ENCODE results near the gene TRIL. TPM values are rescaled to one million over a fixed set of nuclear protein-coding genes. Genes with fewer than 3 reads are reported as not detected.

Gene TRIL
- polyA plus RNA-seq, 1 donor from 2014 or later, result 1.4 TPM

GRCh38 chr7:28964056-28964455 is 5.9 kb upstream of the TRIL start:
- TF ChIP-seq EZH2 (IDR thresholded peaks at IDR 0.05; ENCODE audit: borderline replicate concordance, insufficient read depth, low read length, poor library complexity, severe bottlenecking) (no peak), RAD21 (conservative IDR thresholded peaks at IDR 0.05) (no peak), REST (IDR thresholded peaks at IDR 0.05; ENCODE audit: borderline replicate concordance) (no peak), POLR2AphosphoS5 (IDR thresholded peaks at IDR 0.05) (no peak), SMC3 (conservative IDR thresholded peaks at IDR 0.05; ENCODE audit: poor library complexity) (no peak), TAF1 (IDR thresholded peaks at IDR 0.05; ENCODE audit: low read depth) (no peak), EP300 (conservative IDR thresholded peaks at IDR 0.05; ENCODE audit: poor library complexity, severe bottlenecking) (no peak), MXI1 (conservative IDR thresholded peaks at IDR 0.05; ENCODE audit: poor library complexity, severe bottlenecking) (no peak)
- TF ChIP-seq, protein P1, sequence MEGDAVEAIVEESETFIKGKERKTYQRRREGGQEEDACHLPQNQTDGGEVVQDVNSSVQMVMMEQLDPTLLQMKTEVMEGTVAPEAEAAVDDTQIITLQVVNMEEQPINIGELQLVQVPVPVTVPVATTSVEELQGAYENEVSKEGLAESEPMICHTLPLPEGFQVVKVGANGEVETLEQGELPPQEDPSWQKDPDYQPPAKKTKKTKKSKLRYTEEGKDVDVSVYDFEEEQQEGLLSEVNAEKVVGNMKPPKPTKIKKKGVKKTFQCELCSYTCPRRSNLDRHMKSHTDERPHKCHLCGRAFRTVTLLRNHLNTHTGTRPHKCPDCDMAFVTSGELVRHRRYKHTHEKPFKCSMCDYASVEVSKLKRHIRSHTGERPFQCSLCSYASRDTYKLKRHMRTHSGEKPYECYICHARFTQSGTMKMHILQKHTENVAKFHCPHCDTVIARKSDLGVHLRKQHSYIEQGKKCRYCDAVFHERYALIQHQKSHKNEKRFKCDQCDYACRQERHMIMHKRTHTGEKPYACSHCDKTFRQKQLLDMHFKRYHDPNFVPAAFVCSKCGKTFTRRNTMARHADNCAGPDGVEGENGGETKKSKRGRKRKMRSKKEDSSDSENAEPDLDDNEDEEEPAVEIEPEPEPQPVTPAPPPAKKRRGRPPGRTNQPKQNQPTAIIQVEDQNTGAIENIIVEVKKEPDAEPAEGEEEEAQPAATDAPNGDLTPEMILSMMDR (IDR thresholded peaks at IDR 0.05; ENCODE audit: poor library complexity, severe bottlenecking), result no peak
- Histone ChIP-seq H4K20me1 (ENCODE audit: insufficient read depth) (no peaks in the 10 kb centered on the region), H3K36me3 (ENCODE audit: insufficient read depth, low read length) (no peaks in the 10 kb centered on the region)

DNA sequence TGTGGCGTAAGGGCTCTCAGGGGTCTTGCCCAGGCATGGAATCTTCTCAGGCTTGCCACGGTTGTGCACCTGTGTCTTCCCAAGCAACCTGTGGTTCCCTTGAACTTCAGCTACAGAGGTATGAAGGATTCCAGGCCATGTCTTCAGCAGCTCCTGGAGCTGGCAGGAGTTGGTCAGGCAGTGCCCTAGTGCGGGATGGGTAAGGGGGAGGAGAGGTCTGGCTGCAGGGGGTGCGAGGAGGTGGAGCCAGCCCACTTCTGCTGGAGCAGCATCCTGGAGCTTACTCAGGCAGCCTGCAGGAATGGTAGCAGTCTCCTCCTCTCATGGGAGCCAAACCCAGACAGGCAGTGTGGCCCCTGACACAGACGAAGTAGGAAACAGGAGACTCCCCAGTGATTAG is 3.8 kb upstream of the TRIL start:
- TF ChIP-seq TAF1 (IDR thresholded peaks at IDR 0.05; ENCODE audit: low read depth) (no peak), SMC3 (conservative IDR thresholded peaks at IDR 0.05; ENCODE audit: poor library complexity) (no peak), EZH2 (IDR thresholded peaks at IDR 0.05; ENCODE audit: borderline replicate concordance, insufficient read depth, low read length, poor library complexity, severe bottlenecking) (no peak), RAD21 (conservative IDR thresholded peaks at IDR 0.05) (no peak)
- TF ChIP-seq, protein P1 (IDR thresholded peaks at IDR 0.05; ENCODE audit: poor library complexity, severe bottlenecking), result no peak
- H3K27me3 ChIP-seq (ENCODE audit: insufficient read depth, low read depth, low read length), result peaks cover 26% of the 10 kb centered on the region
- no peak overlapping the region for H3K27ac ChIP-seq (ENCODE audit: low read length)
- no peaks in the 10 kb centered on the region for H3K9me2 ChIP-seq (ENCODE audit: insufficient read depth, low read length)
- no peak overlapping the region for H3K4me2 ChIP-seq (ENCODE audit: low read length)
- H3K36me3 ChIP-seq (ENCODE audit: insufficient read depth, low read length), result no peaks in the 10 kb centered on the region
- no peaks in the 10 kb centered on the region for H3K9me3 ChIP-seq (ENCODE audit: low read length)
- no peak overlapping the region for H2AFZ ChIP-seq (ENCODE audit: low read depth, low read length)
- H3K9ac ChIP-seq (ENCODE audit: low read length), result no peak overlapping the region
- H4K20me1 ChIP-seq (ENCODE audit: insufficient read depth), result no peaks in the 10 kb centered on the region
- H3F3A ChIP-seq (ENCODE audit: insufficient read depth, low read length, poor library complexity, severe bottlenecking), result no peaks in the 10 kb centered on the region
- H3K4me3 ChIP-seq (ENCODE audit: low read length), result no peak overlapping the region
- H3K79me2 ChIP-seq (replicated peaks; ENCODE audit: insufficient read depth, low read length), result no peaks in the 10 kb centered on the region

More at GRCh38 chr7:28964056-28964455, 5.9 kb upstream of the TRIL start:
- H3K27me3 ChIP-seq (ENCODE audit: insufficient read depth, low read depth, low read length), result peaks cover 5% of the 10 kb centered on the region
- H3K9ac ChIP-seq (ENCODE audit: low read length), result no peak overlapping the region
- H2AFZ ChIP-seq (ENCODE audit: low read depth, low read length), result no peak overlapping the region
- no peaks in the 10 kb centered on the region for H3F3A ChIP-seq (ENCODE audit: insufficient read depth, low read length, poor library complexity, severe bottlenecking)
- H3K9me3 ChIP-seq (ENCODE audit: low read length), result no peaks in the 10 kb centered on the region
- no peak overlapping the region for H3K27ac ChIP-seq (ENCODE audit: low read length)
- no peak overlapping the region for H3K4me3 ChIP-seq (ENCODE audit: low read length)
- H3K9me2 ChIP-seq (ENCODE audit: insufficient read depth, low read length), result no peaks in the 10 kb centered on the region
- no peak overlapping the region for H3K4me2 ChIP-seq (ENCODE audit: low read length)
- H3K79me2 ChIP-seq (replicated peaks; ENCODE audit: insufficient read depth, low read length), result no peaks in the 10 kb centered on the region

All from neural cell (in vitro differentiated cells).